ENCODE results near the gene C10orf62.
"Not testable (repeated sequence)": the region's sequence is repeated elsewhere in the genome, so short reads cannot be mapped to it uniquely, and the experiment has no call there.

C10orf62 gene

GRCh38 chr10:97632949-97633884 is 43.7 kb downstream of the C10orf62 start, which contains the start of gene MORN4:
TSS of gene MORN4 (minus strand) at chr10:97633500. CDS start at chr10:97619653, 13,847 bp downstream.
- peak; percentile 94 for DNase-seq

GRCh38 chr10:97633921-97634320 is 44.4 kb downstream of the C10orf62 start:
- no peak for DNase-seq

DNA sequence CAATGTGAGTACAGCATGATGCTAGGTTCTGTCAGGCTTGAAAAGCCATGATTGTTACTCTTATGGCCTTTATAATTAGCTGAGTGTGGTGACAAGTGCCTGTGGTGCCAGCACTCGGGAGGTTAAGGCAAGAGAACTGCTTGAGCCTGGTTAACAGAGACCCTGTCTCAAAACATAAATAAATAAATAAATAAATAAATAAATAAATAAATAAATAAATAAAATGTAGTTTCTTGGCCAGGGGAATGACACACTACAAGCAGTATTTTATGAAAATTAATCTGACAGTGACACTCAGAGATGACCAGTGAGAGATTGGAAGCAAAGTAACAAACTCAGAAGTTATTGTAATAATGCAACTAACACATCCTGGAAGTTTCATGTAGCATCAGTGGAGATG is 46.1 kb downstream of the C10orf62 start:
- DNase-seq = no peak

GRCh38 chr10:97639090-97639489 is 49.6 kb downstream of the C10orf62 start:
- not testable (repeated sequence) for DNase-seq

DNA sequence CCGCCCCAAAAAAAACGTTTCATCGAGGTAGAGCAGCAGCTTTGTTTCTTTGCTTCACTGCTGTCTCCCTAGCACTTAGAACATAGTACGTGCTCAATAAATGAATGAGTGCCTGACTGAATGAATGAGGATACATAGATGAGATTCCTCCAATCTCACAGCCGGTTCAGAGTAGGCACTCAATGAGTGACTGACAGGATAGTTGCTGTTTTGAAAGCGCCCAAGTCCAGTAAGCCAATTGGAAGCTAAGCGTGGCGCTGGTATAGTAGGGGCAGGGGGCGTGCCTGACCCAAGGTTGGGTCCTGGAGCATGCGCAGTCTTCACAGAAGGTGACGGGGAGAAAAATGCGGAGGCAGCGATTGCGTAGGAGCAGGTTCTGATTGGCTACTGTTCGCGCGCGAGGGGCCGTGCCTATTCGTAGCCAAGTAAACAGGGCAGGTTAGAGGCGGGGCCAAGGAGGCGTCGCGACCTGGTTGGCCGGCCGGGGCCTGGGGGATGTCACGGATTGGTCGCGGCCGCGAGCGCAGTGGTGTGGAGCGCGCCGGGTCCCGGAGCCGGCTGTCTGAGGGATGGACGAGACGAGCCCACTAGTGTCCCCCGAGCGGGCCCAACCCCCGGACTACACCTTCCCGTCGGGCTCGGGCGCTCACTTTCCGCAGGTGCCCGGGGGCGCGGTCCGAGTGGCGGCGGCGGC is 50.8 kb downstream of the C10orf62 start, which contains the start of gene PI4K2A:
TSS of gene PI4K2A (plus strand) at position 498 of the 694 bp plus-strand sequence. CDS start at position 570, 72 bp downstream.
- DNase-seq = peak; percentile 98
